ENCODE results near the gene ERGIC1. TPM values are rescaled to one million over a fixed set of nuclear protein-coding genes. Genes with fewer than 3 reads are reported as not detected.
A peak's percentile ranks its signal among the peaks of the same experiment; 100 is the strongest.

Gene ERGIC1
- total and polyA plus RNA-seq, 2 of the 13 experiments (the other 11 are each of a cell fraction or from before 2014, with no cell fraction given): 78.5 to 184 TPM

- TF ChIP-seq ZNF501 (CRISPR knock-in tag; IDR thresholded peaks at IDR 0.05) (peak; percentile 10; the same call in 1 of the 2 replicates), TEAD2 (CRISPR knock-in tag; IDR thresholded peaks at IDR 0.05) (no peak), ZNF263 (CRISPR knock-in tag; IDR thresholded peaks at IDR 0.05) (0 out of 2 replicates have a peak, but pooled peaks have one; percentile 2), RAD51 (IDR thresholded peaks at IDR 0.05; ENCODE audit: borderline replicate concordance) (no peak), MYC (CRISPR knock-in tag; IDR thresholded peaks at IDR 0.05; ENCODE audit: borderline replicate concordance) (no peak; the same call in 1 of the 2 replicates), NFIC (IDR thresholded peaks at IDR 0.05; ENCODE audit: low read length) (no peak), CEBPG (CRISPR knock-in tag; IDR thresholded peaks at IDR 0.05) (peak; percentile 45), ATM (IDR thresholded peaks at IDR 0.05; ENCODE audit: borderline replicate concordance) (no peak), SP4 (CRISPR knock-in tag; IDR thresholded peaks at IDR 0.05) (peak; percentile 48; the same call in 1 of the 2 replicates), ZNF766 (CRISPR knock-in tag; IDR thresholded peaks at IDR 0.05; ENCODE audit: borderline replicate concordance) (no peak), TBX2 (CRISPR knock-in tag; IDR thresholded peaks at IDR 0.05; ENCODE audit: borderline replicate concordance) (peak; percentile 96), RNF2 (conservative IDR thresholded peaks at IDR 0.05; ENCODE audit: low read depth) (no peak), ZNF749 (CRISPR knock-in tag; IDR thresholded peaks at IDR 0.05; ENCODE audit: borderline replicate concordance) (no peak), ZNF496 (CRISPR knock-in tag; IDR thresholded peaks at IDR 0.05; ENCODE audit: insufficient replicate concordance) (no peak), ZNF549 (CRISPR knock-in tag; IDR thresholded peaks at IDR 0.05) (no peak), CBFB (CRISPR knock-in tag; IDR thresholded peaks at IDR 0.05) (peak; percentile 81), ZNF607 (CRISPR knock-in tag; IDR thresholded peaks at IDR 0.05; ENCODE audit: borderline replicate concordance) (no peak), ZNF652 (CRISPR knock-in tag; IDR thresholded peaks at IDR 0.05; ENCODE audit: borderline replicate concordance, low read depth) (no peak), ZNF557 (CRISPR knock-in tag; IDR thresholded peaks at IDR 0.05) (no peak), ZNF556 (CRISPR knock-in tag; IDR thresholded peaks at IDR 0.05; ENCODE audit: borderline replicate concordance) (peak; percentile 72; the same call in 1 of the 2 replicates), ZNF441 (CRISPR knock-in tag; IDR thresholded peaks at IDR 0.05; ENCODE audit: borderline replicate concordance) (peak; percentile 57; the same call in 1 of the 2 replicates), ZSCAN21 (CRISPR knock-in tag; IDR thresholded peaks at IDR 0.05; ENCODE audit: borderline replicate concordance) (no peak; the same call in 1 of the 2 replicates), ZBTB20 (CRISPR knock-in tag; IDR thresholded peaks at IDR 0.05; ENCODE audit: borderline replicate concordance, low read depth) (0 out of 2 replicates have a peak, but pooled peaks have one; percentile 60)
- TF ChIP-seq, protein P1, sequence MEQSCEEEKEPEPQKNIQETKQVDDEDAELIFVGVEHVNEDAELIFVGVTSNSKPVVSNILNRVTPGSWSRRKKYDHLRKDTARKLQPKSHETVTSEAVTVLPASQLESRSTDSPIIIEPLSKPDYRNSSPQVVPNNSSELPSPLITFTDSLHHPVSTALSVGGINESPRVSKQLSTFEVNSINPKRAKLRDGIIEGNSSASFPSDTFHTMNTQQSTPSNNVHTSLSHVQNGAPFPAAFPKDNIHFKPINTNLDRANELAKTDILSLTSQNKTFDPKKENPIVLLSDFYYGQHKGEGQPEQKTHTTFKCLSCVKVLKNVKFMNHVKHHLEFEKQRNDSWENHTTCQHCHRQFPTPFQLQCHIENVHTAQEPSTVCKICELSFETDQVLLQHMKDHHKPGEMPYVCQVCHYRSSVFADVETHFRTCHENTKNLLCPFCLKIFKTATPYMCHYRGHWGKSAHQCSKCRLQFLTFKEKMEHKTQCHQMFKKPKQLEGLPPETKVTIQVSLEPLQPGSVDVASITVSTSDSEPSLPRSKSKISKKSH (CRISPR knock-in tag; IDR thresholded peaks at IDR 0.05; ENCODE audit: borderline replicate concordance): no peak
- TF ChIP-seq, protein P2, sequence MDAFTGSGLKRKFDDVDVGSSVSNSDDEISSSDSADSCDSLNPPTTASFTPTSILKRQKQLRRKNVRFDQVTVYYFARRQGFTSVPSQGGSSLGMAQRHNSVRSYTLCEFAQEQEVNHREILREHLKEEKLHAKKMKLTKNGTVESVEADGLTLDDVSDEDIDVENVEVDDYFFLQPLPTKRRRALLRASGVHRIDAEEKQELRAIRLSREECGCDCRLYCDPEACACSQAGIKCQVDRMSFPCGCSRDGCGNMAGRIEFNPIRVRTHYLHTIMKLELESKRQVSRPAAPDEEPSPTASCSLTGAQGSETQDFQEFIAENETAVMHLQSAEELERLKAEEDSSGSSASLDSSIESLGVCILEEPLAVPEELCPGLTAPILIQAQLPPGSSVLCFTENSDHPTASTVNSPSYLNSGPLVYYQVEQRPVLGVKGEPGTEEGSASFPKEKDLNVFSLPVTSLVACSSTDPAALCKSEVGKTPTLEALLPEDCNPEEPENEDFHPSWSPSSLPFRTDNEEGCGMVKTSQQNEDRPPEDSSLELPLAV (CRISPR knock-in tag; conservative IDR thresholded peaks at IDR 0.05; ENCODE audit: low read depth): no peak
These were observed 25.1 kb downstream of the ERGIC1 start (continued) for GRCh38 chr5:172858990-172859811.
